PFSK-1 (cell line): ENCODE measurements around the gene SF1.

Experiments used
- POLR2AphosphoS5 ChIP-seq: IDR thresholded peaks from 2 replicates; pipeline ENCODE4 v1.6.1; 2012; ENCODE audit warnings: low read depth, mild to moderate bottlenecking, control low read depth, low read length, moderate library complexity
- REST ChIP-seq, 2 experiments: IDR thresholded peaks; 2 replicates each; pipeline versions ENCODE4 v1.6.1 to v1.8.0; 2011 to 2012; ENCODE audit warnings: low read depth in 2 of 2, low read length in 2 of 2, control low read depth in 1 of 2, inconsistent platforms in 1 of 2, mild to moderate bottlenecking in 1 of 2, moderate library complexity in 1 of 2; ENCODE audit not compliant: insufficient read depth in 1 of 2
- SIN3A ChIP-seq: IDR thresholded peaks from 2 replicates; pipeline ENCODE4 v1.6.1; 2012; ENCODE audit warnings: mild to moderate bottlenecking, low read length, moderate library complexity, borderline replicate concordance; ENCODE audit not compliant: insufficient read depth

GRCh38 chr11:64762674-64763525, 15.4 kb downstream of the SF1 start:
- TF ChIP-seq POLR2AphosphoS5, result no peak
- no peak for TF ChIP-seq SIN3A
- no peak; a peak in 1 of 4 replicates for TF ChIP-seq REST (IDR thresholded peaks at IDR 0.05; ENCODE audit: insufficient read depth in 1 of 2, low read depth in 2 of 2, low read length in 2 of 2)
